NB4 (cell line): ENCODE results near the gene ALDH8A1.

Experiments
- DNase-seq: peaks from one replicate; pipeline ENCODE4 v3.0.0; 2010; ENCODE audit warnings: low read depth
- H3K4me3 ChIP-seq: one replicate; pipeline ENCODE4 v1.5.1; 2011; ENCODE audit warnings: mild to moderate bottlenecking, low read depth, low read length, moderate library complexity
- MAX ChIP-seq: IDR thresholded peaks from 2 replicates; pipeline ENCODE4 v1.6.1; 2011; ENCODE audit warnings: low read depth, low read length
- MYC ChIP-seq: IDR thresholded peaks from 2 replicates; pipeline ENCODE4 v1.6.1; 2011; ENCODE audit warnings: low read depth, low read length
- POLR2A ChIP-seq: IDR thresholded peaks from 2 replicates; pipeline ENCODE4 v1.6.1; 2011; ENCODE audit warnings: mild to moderate bottlenecking; ENCODE audit not compliant: insufficient read length; ENCODE audit errors: extremely low read depth
- TF ChIP-seq, protein P1 (sequence below): IDR thresholded peaks from one replicate; pipeline ENCODE4 v1.5.1; 2012; ENCODE audit warnings: low read depth, low read length

Gene ALDH8A1

DNA sequence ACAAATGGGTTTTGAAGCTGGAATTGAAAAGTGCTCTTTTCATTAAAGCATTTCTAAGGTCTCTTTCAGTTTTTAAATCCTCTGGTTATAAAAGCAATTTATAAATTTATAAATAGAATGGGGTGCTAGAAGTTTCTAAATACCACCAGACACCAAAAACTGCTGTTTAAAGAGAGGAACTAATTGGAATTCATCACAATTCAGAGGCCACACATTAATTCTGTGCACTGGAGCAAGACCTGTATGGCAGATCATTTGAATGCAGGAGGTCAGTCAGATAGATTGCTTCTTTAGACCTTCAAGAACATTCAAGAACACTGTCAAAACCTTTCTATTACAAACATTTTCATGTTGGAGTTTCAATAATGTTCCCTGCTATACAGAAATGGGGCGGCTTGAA, 55.1 kb downstream of the ALDH8A1 start:
- DNase-seq, result no peak
- TF ChIP-seq MAX, result no peak
- TF ChIP-seq, protein P1, sequence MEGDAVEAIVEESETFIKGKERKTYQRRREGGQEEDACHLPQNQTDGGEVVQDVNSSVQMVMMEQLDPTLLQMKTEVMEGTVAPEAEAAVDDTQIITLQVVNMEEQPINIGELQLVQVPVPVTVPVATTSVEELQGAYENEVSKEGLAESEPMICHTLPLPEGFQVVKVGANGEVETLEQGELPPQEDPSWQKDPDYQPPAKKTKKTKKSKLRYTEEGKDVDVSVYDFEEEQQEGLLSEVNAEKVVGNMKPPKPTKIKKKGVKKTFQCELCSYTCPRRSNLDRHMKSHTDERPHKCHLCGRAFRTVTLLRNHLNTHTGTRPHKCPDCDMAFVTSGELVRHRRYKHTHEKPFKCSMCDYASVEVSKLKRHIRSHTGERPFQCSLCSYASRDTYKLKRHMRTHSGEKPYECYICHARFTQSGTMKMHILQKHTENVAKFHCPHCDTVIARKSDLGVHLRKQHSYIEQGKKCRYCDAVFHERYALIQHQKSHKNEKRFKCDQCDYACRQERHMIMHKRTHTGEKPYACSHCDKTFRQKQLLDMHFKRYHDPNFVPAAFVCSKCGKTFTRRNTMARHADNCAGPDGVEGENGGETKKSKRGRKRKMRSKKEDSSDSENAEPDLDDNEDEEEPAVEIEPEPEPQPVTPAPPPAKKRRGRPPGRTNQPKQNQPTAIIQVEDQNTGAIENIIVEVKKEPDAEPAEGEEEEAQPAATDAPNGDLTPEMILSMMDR, result no peak
- TF ChIP-seq POLR2A, result no peak
- no peak for TF ChIP-seq MYC
- no peak overlapping the region for H3K4me3 ChIP-seq

DNA sequence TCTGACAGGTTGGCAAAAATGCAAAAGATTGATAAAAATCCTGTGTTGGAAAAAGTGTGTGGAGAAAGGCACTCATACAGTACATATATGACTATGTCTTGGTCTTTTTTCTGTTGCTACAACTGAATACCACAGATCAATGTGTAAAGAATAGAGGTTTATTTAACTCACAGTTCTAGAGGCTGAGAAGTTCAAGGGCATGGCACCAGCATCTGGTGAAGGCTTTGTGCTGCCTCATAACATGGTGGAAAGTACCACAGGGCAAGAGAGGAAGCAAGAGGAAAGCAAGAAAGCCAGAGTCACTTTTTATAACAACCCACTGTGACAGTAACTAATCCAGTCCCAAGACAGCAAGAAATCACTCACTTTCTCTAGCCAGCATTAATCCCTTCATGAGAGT, 57.5 kb downstream of the ALDH8A1 start:
- DNase-seq, result no peak
- no peak overlapping the region for H3K4me3 ChIP-seq
- TF ChIP-seq MYC (no peak), MAX (no peak)
- TF ChIP-seq, protein P1, result no peak

DNA sequence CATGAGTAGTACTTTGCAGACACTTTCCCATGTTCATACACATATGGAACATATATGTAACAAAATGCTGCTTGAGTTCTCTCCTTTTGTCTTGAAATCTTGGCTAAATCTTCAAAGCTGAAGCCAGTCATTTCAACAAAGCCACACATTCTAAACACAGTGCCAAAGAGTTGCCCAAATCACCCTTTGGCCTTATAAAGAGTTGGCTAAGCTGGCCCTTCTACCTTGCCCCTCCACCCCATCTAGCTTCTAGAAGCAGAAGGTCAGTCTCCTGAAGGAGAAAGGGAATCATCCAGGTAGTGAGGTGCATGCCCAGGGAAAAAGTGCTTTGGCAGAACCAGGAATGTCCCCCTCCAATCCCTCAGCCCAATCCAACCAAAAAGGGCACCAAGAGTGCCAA, 58.3 kb downstream of the ALDH8A1 start:
- TF ChIP-seq, protein P1, result no peak
- no peak for TF ChIP-seq MYC
- no peak for TF ChIP-seq MAX
- no peak for TF ChIP-seq POLR2A
- DNase-seq, result no peak

GRCh38 chr6:134888316-134888715, 61.6 kb downstream of the ALDH8A1 start:
- no peak for TF ChIP-seq MAX
- no peak for TF ChIP-seq POLR2A
- TF ChIP-seq, protein P1, result no peak
- no peak for TF ChIP-seq MYC
- H3K4me3 ChIP-seq, result no peak overlapping the region
- no peak for DNase-seq

More for the DNA sequence above, 58.3 kb downstream of the ALDH8A1 start:
- no peak overlapping the region for H3K4me3 ChIP-seq

DNA sequence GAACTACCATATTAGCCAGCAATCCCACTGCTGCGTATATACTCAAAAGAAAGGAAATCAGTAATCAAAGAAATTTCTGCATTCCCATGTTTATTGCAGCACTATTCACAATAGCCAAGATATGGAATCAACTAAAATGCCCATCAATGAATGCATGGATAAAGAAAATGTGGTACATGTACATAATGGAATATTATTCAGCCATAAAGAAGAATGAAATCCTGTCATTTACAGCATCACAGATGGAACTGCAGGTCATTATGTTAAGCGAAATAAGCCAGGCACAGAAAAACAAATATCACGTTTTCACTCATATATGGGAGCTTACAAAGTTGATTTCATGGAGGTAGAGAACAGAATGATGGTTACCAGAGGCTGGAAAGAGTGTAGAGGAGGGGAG, 65.1 kb downstream of the ALDH8A1 start:
- no peak for DNase-seq
- no peak overlapping the region for H3K4me3 ChIP-seq
- TF ChIP-seq POLR2A (no peak), MAX (no peak), MYC (no peak)
- TF ChIP-seq, protein P1, result no peak

DNA sequence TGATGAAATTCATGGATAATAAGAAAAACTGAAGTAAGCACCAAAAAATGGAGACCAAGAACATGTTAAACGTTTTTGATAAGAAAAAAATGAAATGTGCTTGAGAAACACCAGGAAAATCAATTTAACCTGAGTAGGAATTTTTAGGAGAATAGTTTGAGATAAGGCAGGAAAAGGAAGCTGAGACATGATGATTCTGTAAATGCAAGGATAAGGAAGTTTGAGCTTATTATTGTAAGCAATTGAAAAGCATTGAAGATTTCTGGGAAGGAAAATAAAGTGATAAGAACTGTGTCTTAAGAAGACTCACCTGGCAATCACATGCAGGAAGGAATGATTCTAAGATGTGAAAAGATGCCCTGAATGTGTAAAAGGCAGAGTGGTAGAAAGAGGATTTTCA, 66.6 kb downstream of the ALDH8A1 start:
- DNase-seq, result no peak
- no peak for TF ChIP-seq POLR2A
- no peak for TF ChIP-seq MYC
- TF ChIP-seq MAX, result no peak
- TF ChIP-seq, protein P1, result no peak
- no peak overlapping the region for H3K4me3 ChIP-seq
